GM19239 (cell line): ENCODE measurements around the gene CRHR1.

Experiments used
- DNase-seq: peaks from one replicate; pipeline ENCODE4 v3.0.0; 2011; ENCODE audit warnings: low spot score; ENCODE audit not compliant: insufficient read length
- FAIRE-seq: peaks from 2 replicates; lab custom pipeline; 2011; peaks lifted over from hg19 to GRCh38; lab: Jason Lieb, UNC

Gene CRHR1

GRCh38 chr17:45818041-45818440 is 33.9 kb downstream of the CRHR1 start:
- DNase-seq (no peak), FAIRE-seq (no peak)

- no peak for FAIRE-seq
These were observed 34.6 kb downstream of the CRHR1 start for GRCh38 chr17:45818699-45819098.

GRCh38 chr17:45819632-45820031 is 35.5 kb downstream of the CRHR1 start:
- DNase-seq: no peak
- no peak for FAIRE-seq

More at GRCh38 chr17:45818699-45819098, 34.6 kb downstream of the CRHR1 start:
- DNase-seq: no peak

- FAIRE-seq: no peak
- no peak for DNase-seq
These were observed 36.1 kb downstream of the CRHR1 start for GRCh38 chr17:45820052-45820780.

GRCh38 chr17:45821147-45821546 is 37.0 kb downstream of the CRHR1 start:
- FAIRE-seq: no peak
- DNase-seq: no peak

GRCh38 chr17:45823598-45823997 is 39.5 kb downstream of the CRHR1 start:
- DNase-seq: no peak
- no peak for FAIRE-seq

GRCh38 chr17:45824475-45824874 is 40.4 kb downstream of the CRHR1 start:
- no peak for FAIRE-seq

GRCh38 chr17:45824901-45825492 is 40.9 kb downstream of the CRHR1 start:
- no peak for DNase-seq
- no peak for FAIRE-seq

More at GRCh38 chr17:45824475-45824874, 40.4 kb downstream of the CRHR1 start:
- DNase-seq: no peak

GRCh38 chr17:45825792-45826191 is 41.7 kb downstream of the CRHR1 start:
- no peak for DNase-seq
- no peak for FAIRE-seq

GRCh38 chr17:45826919-45827588 is 42.9 kb downstream of the CRHR1 start:
- DNase-seq (no peak), FAIRE-seq (no peak)

GRCh38 chr17:45828171-45828570 is 44.1 kb downstream of the CRHR1 start:
- FAIRE-seq (no peak), DNase-seq (no peak)

- no peak for FAIRE-seq
- DNase-seq: no peak
These were observed 44.5 kb downstream of the CRHR1 start for GRCh38 chr17:45828582-45829133.

GRCh38 chr17:45833920-45834319 is 49.8 kb downstream of the CRHR1 start:
- DNase-seq (no peak), FAIRE-seq (no peak)

GRCh38 chr17:45834471-45835396 is 50.6 kb downstream of the CRHR1 start:
- FAIRE-seq (no peak), DNase-seq (no peak)

GRCh38 chr17:45835481-45835880 is 51.4 kb downstream of the CRHR1 start:
- FAIRE-seq: no peak
- DNase-seq: no peak

GRCh38 chr17:45836047-45837044 is 52.2 kb downstream of the CRHR1 start:
- FAIRE-seq (no peak), DNase-seq (no peak)

- FAIRE-seq (no peak), DNase-seq (no peak)
These were observed 53.1 kb downstream of the CRHR1 start for GRCh38 chr17:45837187-45837586.

- FAIRE-seq (no peak), DNase-seq (no peak)
These were observed 53.5 kb downstream of the CRHR1 start for GRCh38 chr17:45837603-45838002.

GRCh38 chr17:45838751-45839295 is 54.7 kb downstream of the CRHR1 start:
- no peak for FAIRE-seq
- no peak for DNase-seq
